H1 (cell line): ENCODE data around the gene TMEM182. TPM values are rescaled to one million over a fixed set of nuclear protein-coding genes. Genes with fewer than 3 reads are reported as not detected.

Experiments used
- CTCF ChIA-PET: fragments of 300-600 bp; sonication (Branson Sonifier 250); formaldehyde crosslinking; loops from one replicate; lab custom pipeline; 2021; ENCODE audit not compliant: partially characterized antibody; lab: Charles Lee
- POLR2A ChIA-PET: fragments of 300-600 bp; sonication (Branson Sonifier 250); formaldehyde crosslinking; loops from one replicate; lab custom pipeline; 2021; ENCODE audit warnings: inconsistent platforms; ENCODE audit not compliant: partially characterized antibody; lab: Charles Lee
- DNase-seq, 2 experiments: peaks; one replicate each; pipeline versions ENCODE4 v3.0.0 to v3.0.0-alpha.2; 2010 to 2022; ENCODE audit warnings: low spot score in 2 of 2, low read depth in 1 of 2, mixed read lengths in 1 of 2
- FAIRE-seq: peaks from 2 replicates; lab custom pipeline; 2011; peaks lifted over from hg19 to GRCh38; lab: Jason Lieb, UNC
- H2AFZ ChIP-seq: 2 replicates; pipeline ENCODE4 v1.8.1; 2012; ENCODE audit warnings: low read length, inconsistent platforms
- H2AK5ac ChIP-seq: 2 replicates; pipeline ENCODE4 v1.6.1; 2013; ENCODE audit warnings: low read depth, low read length
- H2BK120ac ChIP-seq: replicated peaks from 2 replicates; pipeline ENCODE3; 2013; ENCODE audit warnings: low read depth, low read length, inconsistent platforms
- H2BK12ac ChIP-seq: 2 replicates; pipeline ENCODE4 v1.6.1; 2013; ENCODE audit warnings: low read depth, low read length
- H2BK15ac ChIP-seq: 2 replicates; pipeline ENCODE4 v1.6.1; 2013; ENCODE audit warnings: low read length
- H2BK20ac ChIP-seq: 2 replicates; pipeline ENCODE4 v1.6.1; 2013; ENCODE audit warnings: low read length
- H2BK5ac ChIP-seq: 2 replicates; pipeline ENCODE4 v1.6.1; 2013; ENCODE audit warnings: low read depth, low read length
- H3K14ac ChIP-seq: 2 replicates; pipeline ENCODE4 v1.6.1; 2013; ENCODE audit warnings: inconsistent platforms; ENCODE audit not compliant: insufficient read length
- H3K18ac ChIP-seq: 2 replicates; pipeline ENCODE4 v1.6.1; 2013; ENCODE audit warnings: low read length; ENCODE audit errors: extremely low read depth
- H3K23ac ChIP-seq: 2 replicates; pipeline ENCODE4 v1.6.1; 2013; ENCODE audit warnings: inconsistent platforms; ENCODE audit not compliant: insufficient read length
- H3K23me2 ChIP-seq: 2 replicates; pipeline ENCODE4 v1.6.1; 2013; ENCODE audit warnings: low read depth, low read length
- H3K27ac ChIP-seq: 2 replicates; pipeline ENCODE4 v1.6.1; 2011; ENCODE audit warnings: low read depth, low read length, inconsistent platforms
- H3K27me3 ChIP-seq, 4 experiments: replicated peaks in 1 of 4; 1 replicate in 1 of 4; 2 replicates in 3 of 4; pipeline versions ENCODE4 v1.6.1 to v1.8.1; 2011 to 2013; ENCODE audit warnings: low read length in 3 of 4, mild to moderate bottlenecking in 3 of 4, inconsistent platforms in 2 of 4, mixed read lengths in 2 of 4, moderate library complexity in 1 of 4; ENCODE audit not compliant: control insufficient read depth in 3 of 4, insufficient read depth in 3 of 4; ENCODE audit errors: extremely low read depth in 1 of 4
- H3K36me3 ChIP-seq, 4 experiments: 2 replicates each; pipeline versions ENCODE4 v1.6.1 to v1.8.1; 2011 to 2013; ENCODE audit warnings: mild to moderate bottlenecking in 4 of 4, low read length in 3 of 4, moderate library complexity in 2 of 4, control low read depth in 1 of 4, inconsistent platforms in 1 of 4; ENCODE audit not compliant: insufficient read depth in 4 of 4, control insufficient read depth in 2 of 4
- H3K4ac ChIP-seq: replicated peaks from 2 replicates; pipeline ENCODE3; 2013; ENCODE audit warnings: low read length, low read depth, mixed read lengths, inconsistent platforms; ENCODE audit not compliant: insufficient read length
- H3K4me1 ChIP-seq, 4 experiments: replicated peaks in 1 of 4; 1 replicate in 1 of 4; 2 replicates in 3 of 4; pipeline versions ENCODE4 v1.6.1 to v1.8.1; 2011 to 2013; ENCODE audit warnings: low read length in 3 of 4, inconsistent platforms in 2 of 4, mixed read lengths in 1 of 4; ENCODE audit not compliant: insufficient read depth in 4 of 4, control insufficient read depth in 3 of 4
- H3K4me2 ChIP-seq, 2 experiments: 2 replicates each; pipeline versions ENCODE4 v1.6.1 to v1.8.1; 2011 to 2013; ENCODE audit warnings: low read depth in 2 of 2, low read length in 2 of 2, control low read depth in 1 of 2, inconsistent platforms in 1 of 2, mild to moderate bottlenecking in 1 of 2; ENCODE audit not compliant: insufficient read depth in 1 of 2
- H3K4me3 ChIP-seq, 4 experiments: fragments of 200-600, 300-600 bp in 1 of 4; sonication (generic), shearing (Covaris generic), sonication (Bioruptor Twin) in 1 of 4; 2 replicates each; pipeline versions ENCODE4 v1.5.1 to v1.8.1; 2011 to 2016; ENCODE audit warnings: low read length in 4 of 4, low read depth in 3 of 4, control low read depth in 2 of 4, inconsistent platforms in 2 of 4, mild to moderate bottlenecking in 2 of 4, mixed read lengths in 1 of 4, moderate library complexity in 1 of 4; ENCODE audit not compliant: insufficient read depth in 2 of 4; ENCODE audit errors: extremely low read depth in 1 of 4
- H3K56ac ChIP-seq: replicated peaks from 2 replicates; pipeline ENCODE3; 2013; ENCODE audit warnings: low read depth, mild to moderate bottlenecking, mixed read lengths, low read length, inconsistent platforms; ENCODE audit not compliant: insufficient read length
- H3K79me1 ChIP-seq: 2 replicates; pipeline ENCODE4 v1.6.1; 2013; ENCODE audit warnings: low read depth, low read length, control low read depth
- H3K79me2 ChIP-seq, 2 experiments: 2 replicates each; pipeline versions ENCODE4 v1.6.1 to v1.8.1; 2012 to 2013; ENCODE audit warnings: low read length in 2 of 2, mild to moderate bottlenecking in 2 of 2, inconsistent platforms in 1 of 2; ENCODE audit not compliant: insufficient read depth in 2 of 2, control insufficient read depth in 1 of 2
- H3K9ac ChIP-seq, 4 experiments: replicated peaks in 1 of 4; 1 replicate in 1 of 4; 2 replicates in 3 of 4; pipeline versions ENCODE4 v1.6.1 to v1.8.1; 2011 to 2013; ENCODE audit warnings: low read depth in 3 of 4, low read length in 3 of 4, control low read depth in 2 of 4, mild to moderate bottlenecking in 2 of 4, moderate library complexity in 2 of 4, inconsistent platforms in 1 of 4; ENCODE audit errors: extremely low read depth in 1 of 4
- H3K9me3 ChIP-seq, 2 experiments: 2 replicates each; pipeline versions ENCODE4 v1.6.1 to v1.8.1; 2012 to 2013; ENCODE audit warnings: mild to moderate bottlenecking in 2 of 2, moderate library complexity in 2 of 2, control low read depth in 1 of 2, inconsistent platforms in 1 of 2, low read depth in 1 of 2, low read length in 1 of 2, mixed read lengths in 1 of 2; ENCODE audit not compliant: insufficient read depth in 2 of 2
- H4K20me1 ChIP-seq, 2 experiments: replicated peaks in 1 of 2; 2 replicates each; pipeline versions ENCODE3 to v1.8.1; 2011 to 2013; ENCODE audit warnings: inconsistent platforms in 2 of 2, low read length in 2 of 2, mild to moderate bottlenecking in 1 of 2; ENCODE audit not compliant: insufficient read depth in 2 of 2, control insufficient read depth in 1 of 2
- H4K5ac ChIP-seq: 2 replicates; pipeline ENCODE4 v1.6.1; 2013; ENCODE audit warnings: low read length, low read depth, mixed read lengths, inconsistent platforms; ENCODE audit not compliant: insufficient read length
- H4K8ac ChIP-seq: 2 replicates; pipeline ENCODE4 v1.8.0; 2013; ENCODE audit warnings: mild to moderate bottlenecking, moderate library complexity, low read length, inconsistent platforms; ENCODE audit not compliant: insufficient read depth; ENCODE audit errors: extremely low read depth
- H4K91ac ChIP-seq: replicated peaks from 2 replicates; pipeline ENCODE3; 2013; ENCODE audit warnings: low read length, mixed read lengths, inconsistent platforms; ENCODE audit not compliant: insufficient read length
- CTBP2 ChIP-seq: IDR thresholded peaks from 2 replicates; pipeline ENCODE4 v1.7.0; 2011; ENCODE audit warnings: borderline replicate concordance, mild to moderate bottlenecking, moderate library complexity, mixed read lengths, low read length; ENCODE audit not compliant: insufficient read depth, insufficient read length
- WGBS, 2 experiments: shearing (Covaris generic) in 1 of 2; methylation state at CpG; one replicate each; pipeline versions ENCODE4 v1.1.6 to v1.1.7; 2013 to 2015; ENCODE audit warnings: low lambda C conversion rate in 2 of 2, mixed read lengths in 2 of 2, inconsistent platforms in 1 of 2, low coverage in 1 of 2, missing lambda C conversion rate in 1 of 2; ENCODE audit not compliant: insufficient replicate concordance in 2 of 2, insufficient coverage in 1 of 2, insufficient read length in 1 of 2; ENCODE audit errors: extremely low coverage in 1 of 2, missing lambda C conversion rate in 1 of 2; 5-methylcytosine and 5-hydroxymethylcytosine counted together
- polyA plus RNA-seq, 7 experiments: library from polyadenylated mRNA; depleted of rRNA in 3 of 7; stranded (reverse) in 5 of 7; unstranded in 2 of 7; fragments of >200 nt in 5 of 7; fragments of 200-250 nt in 2 of 7; gene quantifications; 1 replicate in 5 of 7; 2 replicates in 1 of 7; 4 replicates in 1 of 7; pipeline versions ENCODE4 v1.2.1 to v1.2.3, GENCODE V29; 2011 to 2013; ENCODE audit warnings: missing spikeins in 2 of 7, mixed read lengths in 2 of 7
- total RNA-seq: library from RNA; stranded (reverse); fragmentation: NEBNext Ultra II Directional; extraction: Animal tissue kit (Norgen Biotek cat#: 25700); gene quantifications from 2 replicates; pipeline ENCODE4 v1.2.1, GENCODE V29; 2021
- TF ChIP-seq, protein P1 (sequence below), 3 experiments: IDR thresholded peaks; 1 replicate in 2 of 3; 2 replicates in 1 of 3; pipeline versions ENCODE4 v1.5.1 to v1.6.1; 2011; ENCODE audit warnings: low read length in 3 of 3, mild to moderate bottlenecking in 3 of 3, inconsistent platforms in 2 of 3, low read depth in 1 of 3, moderate library complexity in 1 of 3; ENCODE audit not compliant: insufficient read depth in 1 of 3; ENCODE audit errors: control extremely low read depth in 1 of 3

TMEM182 gene
- total and polyA plus RNA-seq, 2 of the 8 experiments (the other 6 are each of a cell fraction or from before 2014, with no cell fraction given): 3.1 to 4.3 TPM

- 90% methylated on average over 7 of the region's 7 CpGs; no CpG with 5 or more reads in 1 of the 2 experiments for WGBS, 2 experiments
- Histone ChIP-seq H2BK15ac (no peak overlapping the region), H2BK20ac (no peak overlapping the region), H3K23me2 (no peaks in the 10 kb centered on the region), H3K9me3 (no peaks in the 10 kb centered on the region), H3K18ac (no peak overlapping the region), H3K9ac (no peak overlapping the region), H2BK12ac (no peak overlapping the region), H4K8ac (no peak overlapping the region), H3K27ac (no peak overlapping the region), H4K91ac (no peak overlapping the region), H4K5ac (no peak overlapping the region), H3K79me1 (no peaks in the 10 kb centered on the region), H3K36me3 (no peaks in the 10 kb centered on the region), H3K14ac (no peak overlapping the region), H3K79me2 (no peaks in the 10 kb centered on the region), H2BK120ac (no peak overlapping the region), H3K4me2 (no peak overlapping the region), H3K4me1 (peaks cover 0 to 3% (median 1%) of the 10 kb centered on the region in 4 experiments; a peak in 1 of 7 replicates), H2AFZ (no peak overlapping the region), H3K4me3 (no peak overlapping the region), H3K4ac (no peak overlapping the region), H2AK5ac (no peak overlapping the region), H3K27me3 (no peaks in the 10 kb centered on the region), H3K56ac (no peak overlapping the region), H2BK5ac (no peak overlapping the region), H3K23ac (no peak overlapping the region), H4K20me1 (no peaks in the 10 kb centered on the region)
- TF ChIP-seq, protein P1, sequence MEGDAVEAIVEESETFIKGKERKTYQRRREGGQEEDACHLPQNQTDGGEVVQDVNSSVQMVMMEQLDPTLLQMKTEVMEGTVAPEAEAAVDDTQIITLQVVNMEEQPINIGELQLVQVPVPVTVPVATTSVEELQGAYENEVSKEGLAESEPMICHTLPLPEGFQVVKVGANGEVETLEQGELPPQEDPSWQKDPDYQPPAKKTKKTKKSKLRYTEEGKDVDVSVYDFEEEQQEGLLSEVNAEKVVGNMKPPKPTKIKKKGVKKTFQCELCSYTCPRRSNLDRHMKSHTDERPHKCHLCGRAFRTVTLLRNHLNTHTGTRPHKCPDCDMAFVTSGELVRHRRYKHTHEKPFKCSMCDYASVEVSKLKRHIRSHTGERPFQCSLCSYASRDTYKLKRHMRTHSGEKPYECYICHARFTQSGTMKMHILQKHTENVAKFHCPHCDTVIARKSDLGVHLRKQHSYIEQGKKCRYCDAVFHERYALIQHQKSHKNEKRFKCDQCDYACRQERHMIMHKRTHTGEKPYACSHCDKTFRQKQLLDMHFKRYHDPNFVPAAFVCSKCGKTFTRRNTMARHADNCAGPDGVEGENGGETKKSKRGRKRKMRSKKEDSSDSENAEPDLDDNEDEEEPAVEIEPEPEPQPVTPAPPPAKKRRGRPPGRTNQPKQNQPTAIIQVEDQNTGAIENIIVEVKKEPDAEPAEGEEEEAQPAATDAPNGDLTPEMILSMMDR (IDR thresholded peaks at IDR 0.05; ENCODE audit: control extremely low read depth in 1 of 3, insufficient read depth in 1 of 3, low read depth in 1 of 3, low read length in 3 of 3): 0 out of 4 replicates have a peak, but pooled peaks of 1 of the 3 experiments have one; percentile 5
- no peak for TF ChIP-seq CTBP2
- CTCF ChIA-PET: interaction anchor here (1.0 to 1.9 kb wide), 5 partner anchors 17 to 316 kb away, joined by 3 to 6 read pairs (median 5); partner anchors contain the start of gene SLC9A4
- DNase-seq: no peak
- POLR2A ChIA-PET: interaction anchor here (1.4 kb wide), 1 partner anchor 28 kb away, joined by 3 read pairs; no protein-coding TSS in a partner anchor
- no peak for FAIRE-seq
These were observed 27.7 kb downstream of the TMEM182 start for GRCh38 chr2:102789349-102790090.
